OCI-LY3 (cell line): ENCODE measurements around the gene MAP1B.

Experiments used
- H2AFZ ChIP-seq: fragments of 200-600, 300-600 bp; shearing (Covaris generic); 2 replicates; pipeline ENCODE4 v1.6.0; 2014; ENCODE audit warnings: antibody characterized with exemption, low read depth, low read length
- H3K27ac ChIP-seq: fragments of 200-600, 300-600 bp; sonication (generic); 2 replicates; pipeline ENCODE4 v1.5.1; 2014; ENCODE audit warnings: mild to moderate bottlenecking, low read length, moderate library complexity, mixed read lengths
- H3K27me3 ChIP-seq: fragments of 200-600, 300-600 bp; sonication (generic); 2 replicates; pipeline ENCODE4 v1.6.1; 2014; ENCODE audit warnings: low read depth, low read length, mixed read lengths
- H3K36me3 ChIP-seq: fragments of 200-600, 300-600 bp; sonication (generic); replicated peaks from 2 replicates; pipeline ENCODE3; 2014; ENCODE audit warnings: low read depth, low read length, mixed read lengths
- H3K4me1 ChIP-seq: fragments of 300-600, 200-600 bp; sonication (generic); 2 replicates; pipeline ENCODE4 v1.6.1; 2014; ENCODE audit warnings: low read length, mixed read lengths
- H3K4me2 ChIP-seq: fragments of 200-600, 300-600 bp; sonication (generic); 2 replicates; pipeline ENCODE4 v1.6.1; 2014; ENCODE audit warnings: low read length, mixed read lengths
- H3K4me3 ChIP-seq: fragments of 300-600, 200-600 bp; sonication (generic); 2 replicates; pipeline ENCODE4 v1.5.1; 2014; ENCODE audit warnings: antibody characterized with exemption, mild to moderate bottlenecking, low read length, moderate library complexity
- H3K79me2 ChIP-seq: fragments of 300-600, 200-600 bp; shearing (Covaris generic); 2 replicates; pipeline ENCODE4 v1.6.1; 2014; ENCODE audit warnings: mild to moderate bottlenecking, low read length, mixed read lengths
- H3K9ac ChIP-seq: fragments of 300-600, 200-600 bp; shearing (Covaris generic); 2 replicates; pipeline ENCODE4 v1.6.0; 2014; ENCODE audit warnings: mild to moderate bottlenecking, low read length, moderate library complexity
- H3K9me3 ChIP-seq: fragments of 200-600, 300-600 bp; shearing (Covaris generic); 2 replicates; pipeline ENCODE4 v1.6.1; 2014; ENCODE audit warnings: low read length, mixed read lengths; ENCODE audit not compliant: insufficient read depth
- H4K20me1 ChIP-seq: fragments of 200-600, 300-600 bp; sonication (generic); 2 replicates; pipeline ENCODE4 v1.6.1; 2016; ENCODE audit warnings: low read length, mixed read lengths; ENCODE audit not compliant: insufficient read depth
- CTCF ChIP-seq: fragments of 200-600, 300-600 bp; sonication (generic); IDR thresholded peaks from 2 replicates; pipeline ENCODE4 v1.5.1; 2014; ENCODE audit warnings: antibody characterized with exemption, low read length, low read depth
- EZH2phosphoT487 ChIP-seq: fragments of 200-600 bp; shearing (Covaris generic); IDR thresholded peaks from 2 replicates; pipeline ENCODE4 v1.6.1; 2018; ENCODE audit warnings: antibody characterized with exemption, mixed run types, low read depth

The MAP1B gene

GRCh38 chr5:72151169-72151568 is 43.9 kb downstream of the MAP1B start:
- no peak for TF ChIP-seq EZH2phosphoT487
- TF ChIP-seq CTCF = no peak
- Histone ChIP-seq H3K9me3 (no peaks in the 10 kb centered on the region), H3K36me3 (no peaks in the 10 kb centered on the region), H3K79me2 (no peaks in the 10 kb centered on the region), H3K4me2 (no peak overlapping the region), H3K27me3 (no peaks in the 10 kb centered on the region), H4K20me1 (no peaks in the 10 kb centered on the region), H3K27ac (no peak overlapping the region), H3K9ac (no peak overlapping the region), H3K4me1 (peaks cover 4% of the 10 kb centered on the region; the same call in 1 of the 2 replicates), H2AFZ (no peak overlapping the region), H3K4me3 (no peak overlapping the region)

DNA sequence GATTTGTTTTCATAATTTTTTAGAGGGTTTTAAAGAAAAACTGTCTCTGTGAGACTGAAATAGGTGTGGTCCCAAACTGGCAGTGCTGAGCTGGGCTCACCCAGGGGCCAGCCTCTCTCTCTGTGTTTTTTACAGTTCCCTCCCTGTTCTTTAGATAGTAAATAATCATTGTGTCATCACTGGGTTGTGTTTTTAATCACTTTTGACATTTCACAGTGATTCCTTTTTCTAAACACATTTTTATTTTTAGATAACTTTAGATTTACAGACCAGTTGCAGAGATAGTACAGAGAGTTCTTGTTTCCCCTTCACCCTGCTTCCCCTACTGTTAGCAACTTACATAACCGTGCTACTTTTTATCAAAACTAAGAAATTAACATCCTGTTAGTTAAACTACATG is 44.4 kb downstream of the MAP1B start:
- H3K27ac ChIP-seq = no peak overlapping the region
- no peaks in the 10 kb centered on the region for H3K79me2 ChIP-seq
- H3K9ac ChIP-seq = no peak overlapping the region
- no peaks in the 10 kb centered on the region for H3K27me3 ChIP-seq
- H3K4me2 ChIP-seq = no peak overlapping the region
- no peak overlapping the region for H2AFZ ChIP-seq
- no peaks in the 10 kb centered on the region for H4K20me1 ChIP-seq
- H3K9me3 ChIP-seq = no peaks in the 10 kb centered on the region
- H3K4me3 ChIP-seq = no peak overlapping the region
- peaks cover 4% of the 10 kb centered on the region; the same call in 1 of the 2 replicates for H3K4me1 ChIP-seq
- no peak for TF ChIP-seq EZH2phosphoT487
- no peak for TF ChIP-seq CTCF
- H3K36me3 ChIP-seq = no peaks in the 10 kb centered on the region

DNA sequence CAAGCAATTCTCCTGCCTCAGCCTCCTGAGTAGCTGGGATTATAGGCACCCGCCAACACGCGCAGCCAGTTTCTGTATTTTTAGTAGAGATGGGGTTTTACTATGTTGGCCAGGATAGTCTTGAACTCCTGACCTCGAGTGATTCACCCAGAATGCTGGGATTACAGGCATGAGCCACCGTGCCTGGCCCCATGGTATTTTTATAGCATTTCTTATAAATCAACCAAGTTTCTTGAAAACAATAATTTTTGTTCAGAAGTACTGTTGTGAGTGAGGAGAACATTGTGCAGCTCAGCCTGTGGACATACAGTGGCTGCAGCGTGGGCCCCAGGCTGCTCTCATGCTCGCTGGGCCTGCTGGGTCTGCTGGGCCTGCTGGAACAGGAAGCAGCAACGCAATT is 45.3 kb downstream of the MAP1B start:
- no peak overlapping the region for H3K4me3 ChIP-seq
- H3K27ac ChIP-seq = no peak overlapping the region
- no peak overlapping the region for H2AFZ ChIP-seq
- H3K27me3 ChIP-seq = no peaks in the 10 kb centered on the region
- peaks cover 4% of the 10 kb centered on the region; the same call in 1 of the 2 replicates for H3K4me1 ChIP-seq
- no peak overlapping the region for H3K4me2 ChIP-seq
- H3K9ac ChIP-seq = no peak overlapping the region
- H3K79me2 ChIP-seq = no peaks in the 10 kb centered on the region
- H3K36me3 ChIP-seq = no peaks in the 10 kb centered on the region
- H4K20me1 ChIP-seq = no peaks in the 10 kb centered on the region
- TF ChIP-seq EZH2phosphoT487 (no peak), CTCF (no peak)
- H3K9me3 ChIP-seq = no peaks in the 10 kb centered on the region

DNA sequence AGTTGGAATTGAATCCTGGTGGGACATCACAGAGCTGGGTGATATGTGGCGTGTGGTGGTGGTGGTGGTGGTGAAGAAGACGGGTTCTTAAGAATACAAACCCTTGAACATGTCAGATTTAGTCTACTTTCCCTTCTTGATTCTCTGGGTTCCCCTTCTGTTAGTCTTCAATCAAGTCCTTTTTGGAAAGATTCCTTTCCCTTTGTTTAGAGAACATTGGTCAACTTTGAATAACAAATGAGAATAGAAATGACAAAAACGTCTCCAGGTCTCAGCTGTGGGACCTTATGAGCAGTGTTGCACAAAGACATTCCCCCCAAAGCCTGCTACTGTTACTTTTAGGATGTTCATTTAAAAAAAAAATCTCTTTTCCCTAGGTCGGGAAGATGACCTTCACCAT is 46.3 kb downstream of the MAP1B start:
- H3K9me3 ChIP-seq = no peaks in the 10 kb centered on the region
- H3K4me2 ChIP-seq = no peak overlapping the region
- H3K9ac ChIP-seq = no peak overlapping the region
- no peak overlapping the region for H2AFZ ChIP-seq
- no peak overlapping the region for H3K4me3 ChIP-seq
- H3K36me3 ChIP-seq = no peaks in the 10 kb centered on the region
- no peak overlapping the region for H3K27ac ChIP-seq
- no peaks in the 10 kb centered on the region for H4K20me1 ChIP-seq
- no peaks in the 10 kb centered on the region for H3K27me3 ChIP-seq
- H3K4me1 ChIP-seq = peaks cover 4% of the 10 kb centered on the region; the same call in 1 of the 2 replicates
- H3K79me2 ChIP-seq = no peaks in the 10 kb centered on the region
- TF ChIP-seq EZH2phosphoT487 (no peak), CTCF (no peak)
